ENCODE results near the gene SIN3A.
A peak's percentile ranks its signal among the peaks of the same experiment; 100 is the strongest.
"Not testable (repeated sequence)": the region's sequence is repeated elsewhere in the genome, so short reads cannot be mapped to it uniquely, and the experiment has no call there.

SIN3A gene

DNA sequence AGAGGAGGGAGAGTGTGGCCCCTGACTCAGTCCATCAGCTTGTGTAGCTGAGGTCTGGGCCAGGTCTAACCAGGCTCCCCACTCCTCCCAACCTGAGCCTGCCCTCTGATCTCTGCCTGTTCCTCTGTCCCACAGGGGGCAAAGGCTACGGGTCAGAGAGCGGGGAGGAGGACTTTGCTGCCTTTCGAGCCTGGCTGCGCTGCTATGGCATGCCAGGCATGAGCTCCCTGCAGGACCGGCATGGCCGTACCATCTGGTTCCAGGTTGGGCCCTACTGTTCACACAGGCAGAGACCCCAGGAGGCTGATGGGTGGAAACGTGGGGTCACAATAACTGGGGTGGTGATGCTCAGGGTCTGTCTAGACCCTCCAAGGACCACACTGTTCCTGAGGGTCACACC is 97.9 kb downstream of the SIN3A start:
- no peak for DNase-seq

DNA sequence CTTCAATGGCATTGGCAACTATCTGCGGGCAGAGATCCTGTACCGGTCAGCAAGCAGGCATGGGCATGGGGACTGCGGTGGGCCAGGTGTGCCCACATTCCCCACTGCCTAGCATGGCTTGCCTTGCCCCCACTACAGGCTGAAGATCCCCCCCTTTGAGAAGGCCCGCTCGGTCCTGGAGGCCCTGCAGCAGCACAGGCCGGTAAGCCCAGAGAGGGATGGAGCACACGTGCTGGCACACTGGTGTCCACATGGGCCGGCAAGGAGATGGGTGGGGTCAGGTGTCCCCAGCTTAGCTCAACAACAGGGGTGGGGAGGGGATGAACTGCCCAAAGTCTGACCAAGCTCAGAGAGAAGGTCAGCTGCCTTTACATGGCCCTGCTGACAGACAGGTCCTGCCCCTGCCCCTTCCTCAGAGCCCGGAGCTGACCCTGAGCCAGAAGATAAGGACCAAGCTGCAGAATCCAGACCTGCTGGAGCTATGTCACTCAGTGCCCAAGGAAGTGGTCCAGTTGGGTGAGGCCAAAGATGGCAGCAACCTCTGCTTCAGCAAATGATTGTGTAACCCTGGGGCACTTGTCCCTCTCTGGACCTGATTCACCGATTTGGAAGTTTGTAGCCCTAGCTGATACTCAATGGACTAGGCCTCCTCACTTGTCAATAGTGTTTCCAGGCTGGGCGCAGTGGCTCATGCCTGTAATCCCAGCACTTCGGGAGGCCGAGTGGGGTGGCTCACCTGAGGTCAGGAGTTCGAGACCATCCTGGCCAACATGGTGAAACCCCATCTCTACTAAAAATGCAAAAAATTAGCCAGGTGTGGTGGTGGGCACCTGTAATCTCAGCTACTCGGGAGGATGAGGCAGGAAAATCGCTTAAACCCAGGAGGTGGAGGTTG is 99.1 kb downstream of the SIN3A start:
- DNase-seq, result no peak

DNA sequence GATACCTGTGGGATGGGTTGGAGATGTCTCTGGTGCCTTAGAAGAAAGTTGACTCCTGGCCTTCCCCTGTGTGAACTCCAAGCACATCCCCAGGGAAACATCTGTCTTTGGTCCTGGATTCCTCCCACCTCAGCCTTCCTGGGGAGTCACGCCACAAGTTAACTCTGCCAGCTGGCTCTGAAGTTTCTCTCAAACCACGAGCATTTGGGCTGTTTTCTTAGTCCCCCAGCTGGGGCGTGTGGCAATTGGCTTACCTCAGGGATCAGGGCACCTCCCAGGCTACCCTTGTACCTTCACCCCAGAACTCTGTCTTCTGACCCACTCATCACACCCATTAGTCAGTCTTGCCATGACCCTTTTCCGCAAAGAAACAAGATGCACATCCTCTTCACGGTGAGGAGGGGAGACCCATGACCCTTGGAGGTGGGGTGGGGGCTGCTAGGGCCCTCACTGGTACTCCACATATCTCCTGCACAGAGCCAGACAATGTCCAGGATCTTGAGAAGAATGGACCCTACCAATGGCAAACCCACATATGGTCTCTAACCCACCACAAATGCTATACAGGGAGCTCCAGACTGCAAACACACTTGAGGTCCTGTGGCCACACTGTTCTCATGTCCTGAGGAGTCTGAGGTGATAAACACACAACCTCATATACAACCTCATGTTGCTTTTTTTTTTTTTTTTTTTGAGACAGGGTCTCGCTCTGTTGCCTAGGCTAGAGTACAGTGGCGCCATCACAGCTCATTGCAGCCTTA is 100.7 kb downstream of the SIN3A start:
- DNase-seq, result no peak

DNA sequence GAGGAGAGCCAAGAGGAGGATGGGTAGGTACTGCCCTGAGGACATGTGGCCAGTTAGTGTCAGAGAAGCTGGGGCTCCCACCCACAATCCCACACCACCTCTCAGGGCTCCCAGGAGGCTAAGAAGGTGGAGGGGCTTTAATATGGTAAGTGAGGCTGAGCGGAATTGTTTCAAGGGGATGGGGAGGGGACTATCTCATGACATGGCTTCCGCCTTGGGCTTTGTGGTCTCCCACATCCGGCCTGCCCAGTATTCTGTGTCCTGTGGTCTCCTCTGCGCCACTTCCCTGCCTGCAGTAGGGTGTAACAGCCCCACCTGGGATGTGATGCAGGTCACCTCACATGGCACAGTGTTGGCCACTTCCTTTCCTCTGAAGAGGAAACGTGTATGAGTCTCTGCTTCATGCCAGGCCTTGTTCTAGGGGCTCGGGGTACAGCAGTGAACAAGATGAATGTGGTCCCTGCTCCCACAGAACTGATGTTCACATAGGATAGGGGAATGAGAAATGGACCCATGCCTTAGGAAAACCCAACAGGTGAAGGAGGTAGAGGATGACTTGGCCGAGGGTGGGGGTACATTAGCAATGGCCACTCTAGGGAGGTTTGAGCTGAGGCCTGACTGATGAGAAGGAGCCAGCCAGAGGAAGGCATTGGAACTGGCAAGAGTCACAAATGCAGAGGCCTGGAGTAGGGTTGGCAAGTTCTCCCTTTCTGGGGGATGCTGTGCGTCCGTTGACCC is 101.5 kb downstream of the SIN3A start:
- peak; percentile 90 for DNase-seq

DNA sequence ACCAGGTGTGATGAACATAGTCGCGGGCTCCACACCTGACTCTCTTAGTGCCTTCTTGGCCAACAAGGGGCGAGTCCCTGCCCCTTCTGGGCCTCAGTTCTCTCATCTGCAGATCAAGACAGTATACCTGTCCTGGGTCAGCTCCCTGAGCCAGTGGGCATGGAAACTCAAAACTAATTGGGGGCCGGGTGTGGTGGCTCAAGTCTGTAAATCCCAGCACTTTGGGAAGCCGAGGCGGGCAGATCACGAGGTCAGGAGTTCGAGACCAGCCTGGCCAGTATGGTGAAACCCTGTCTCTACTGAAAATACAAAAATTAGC is 102.2 kb downstream of the SIN3A start:
- not testable (repeated sequence) for DNase-seq

DNA sequence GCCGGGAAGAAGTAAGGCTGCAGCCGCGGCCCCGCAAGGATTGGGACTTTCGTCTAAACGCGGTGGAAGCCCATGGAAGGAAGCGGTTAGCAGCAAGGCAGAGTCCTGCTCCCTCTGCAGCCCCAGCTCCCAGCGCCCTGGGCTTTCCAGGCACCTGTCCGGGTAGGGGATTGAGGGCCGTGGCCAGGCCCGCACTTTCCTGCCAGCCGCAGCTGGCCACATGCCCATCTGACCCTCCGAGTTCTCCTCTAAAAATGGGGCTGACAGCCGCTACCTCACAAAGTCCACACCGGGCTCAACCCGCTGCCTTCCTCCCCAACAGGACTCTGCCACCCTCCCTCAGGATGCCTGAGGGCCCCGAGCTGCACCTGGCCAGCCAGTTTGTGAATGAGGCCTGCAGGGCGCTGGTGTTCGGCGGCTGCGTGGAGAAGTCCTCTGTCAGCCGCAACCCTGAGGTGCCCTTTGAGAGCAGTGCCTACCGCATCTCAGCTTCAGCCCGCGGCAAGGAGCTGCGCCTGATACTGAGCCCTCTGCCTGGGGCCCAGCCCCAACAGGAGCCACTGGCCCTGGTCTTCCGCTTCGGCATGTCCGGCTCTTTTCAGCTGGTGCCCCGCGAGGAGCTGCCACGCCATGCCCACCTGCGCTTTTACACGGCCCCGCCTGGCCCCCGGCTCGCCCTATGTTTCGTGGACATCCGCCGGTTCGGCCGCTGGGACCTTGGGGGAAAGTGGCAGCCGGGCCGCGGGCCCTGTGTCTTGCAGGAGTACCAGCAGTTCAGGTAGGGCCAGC is 102.7 kb downstream of the SIN3A start:
- DNase-seq, result no peak

DNA sequence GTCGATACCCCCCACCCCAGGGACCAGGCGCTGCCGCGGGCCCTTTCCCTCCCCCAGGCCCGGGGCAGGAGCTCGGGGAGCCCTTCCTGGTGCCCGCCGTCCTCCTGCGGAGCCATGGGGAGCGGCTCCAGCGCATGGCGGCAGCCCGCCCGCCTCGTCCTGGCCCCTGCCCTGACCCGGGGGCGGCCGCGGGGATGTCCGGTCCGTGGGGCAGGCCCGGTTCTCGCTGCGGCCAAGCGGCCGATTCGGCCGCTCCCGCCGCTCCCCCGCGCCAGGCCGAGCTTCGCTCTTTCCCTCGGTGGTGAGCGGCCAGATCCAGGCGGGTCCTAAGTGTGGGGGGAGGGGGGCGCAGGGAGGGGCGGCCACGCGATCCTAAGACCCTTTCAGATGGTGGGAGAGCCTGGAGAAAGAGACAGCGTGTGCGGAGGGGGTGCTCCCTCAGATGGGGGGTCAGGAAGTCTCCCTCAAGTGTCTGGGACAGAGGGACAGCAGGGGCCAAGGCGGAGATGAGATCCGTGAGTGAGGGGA is 103.4 kb downstream of the SIN3A start:
- no peak for DNase-seq

DNA sequence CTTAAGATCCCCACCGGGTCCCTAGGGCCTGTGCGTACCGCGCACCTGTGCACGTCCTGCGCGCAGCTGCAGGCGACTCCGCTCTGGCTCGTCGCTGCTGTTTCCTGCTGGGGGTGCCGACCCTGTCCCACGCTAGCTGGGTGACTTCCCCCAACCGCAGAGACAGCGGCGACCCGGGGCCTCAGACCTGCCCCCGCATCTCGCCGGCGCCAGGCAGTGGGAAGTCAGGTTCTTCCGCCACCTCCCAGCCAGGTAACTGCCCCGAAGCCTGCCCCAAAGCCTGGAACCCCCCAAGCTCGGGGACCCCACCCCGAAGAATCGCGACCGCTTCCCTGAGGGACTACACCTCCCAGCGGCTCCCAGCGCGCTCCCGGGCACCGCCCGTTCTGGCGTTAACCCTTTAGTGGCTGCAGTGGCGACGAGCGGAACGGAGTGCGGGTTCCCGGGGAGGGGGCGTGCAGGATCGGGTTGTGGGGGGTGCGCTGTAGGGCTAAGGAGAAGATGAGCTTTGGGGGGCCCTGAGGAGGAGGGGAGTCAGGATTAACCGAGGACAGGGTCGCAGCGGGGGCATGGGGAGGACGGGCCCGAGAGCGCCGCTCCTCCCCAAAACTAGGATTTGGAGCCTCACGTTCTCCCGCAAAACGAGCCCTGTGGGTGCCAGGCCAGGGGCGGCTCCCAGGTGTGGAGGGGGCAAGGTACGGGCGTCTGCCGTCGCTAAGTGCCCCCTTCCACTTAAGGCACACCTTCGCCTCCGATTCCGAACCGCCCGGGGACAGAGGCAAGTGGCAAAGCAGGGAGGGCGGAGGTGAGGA is 104.1 kb downstream of the SIN3A start:
- DNase-seq, result no peak

DNA sequence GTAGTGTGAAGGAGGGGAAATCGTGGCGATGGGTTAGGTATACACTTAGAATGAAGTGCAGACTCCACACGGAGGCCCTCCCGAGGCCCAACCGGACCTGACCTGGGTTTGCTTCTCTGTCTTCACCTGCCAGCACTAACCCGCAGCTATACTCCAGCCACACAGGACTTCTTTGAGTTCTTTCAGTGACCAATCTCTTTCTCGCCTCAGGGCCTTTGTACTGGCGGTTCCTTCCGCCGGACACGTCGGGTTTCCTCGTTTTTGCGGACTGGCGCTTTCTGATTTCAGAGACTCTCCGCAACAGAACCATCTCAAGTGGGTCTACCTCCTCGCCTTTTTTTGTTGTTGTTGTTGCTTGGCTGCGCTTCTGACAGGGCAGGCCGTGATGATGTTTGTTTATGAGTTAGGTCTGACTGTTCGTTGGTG is 104.7 kb downstream of the SIN3A start, which contains the start of gene NEIL1:
Gene NEIL1, plus strand, starts transcription at position 244 of the 426 bp plus-strand sequence. CDS start 1,867 bp downstream, outside the sequence.
- DNase-seq, result no peak

DNA sequence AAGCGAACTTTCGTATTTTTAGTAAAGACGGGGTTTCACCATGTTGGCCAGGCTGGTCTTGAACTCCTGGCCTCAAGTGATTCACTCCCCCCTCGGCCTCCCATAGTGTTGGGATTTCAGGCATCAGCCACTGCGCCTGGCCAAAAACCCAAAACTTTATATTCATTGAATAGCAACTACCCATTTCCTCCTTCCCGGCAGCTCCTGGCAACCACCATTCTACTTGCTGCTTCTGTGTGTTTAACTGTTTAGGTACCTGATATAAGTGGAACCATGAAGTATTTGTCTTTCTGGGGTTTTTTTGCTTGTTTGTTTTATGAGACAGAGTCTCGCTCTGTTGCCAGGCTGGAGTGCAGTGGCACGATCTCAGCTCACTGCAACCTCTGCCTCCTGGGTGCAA is 107.5 kb downstream of the SIN3A start:
- DNase-seq, result not testable (repeated sequence)

DNA sequence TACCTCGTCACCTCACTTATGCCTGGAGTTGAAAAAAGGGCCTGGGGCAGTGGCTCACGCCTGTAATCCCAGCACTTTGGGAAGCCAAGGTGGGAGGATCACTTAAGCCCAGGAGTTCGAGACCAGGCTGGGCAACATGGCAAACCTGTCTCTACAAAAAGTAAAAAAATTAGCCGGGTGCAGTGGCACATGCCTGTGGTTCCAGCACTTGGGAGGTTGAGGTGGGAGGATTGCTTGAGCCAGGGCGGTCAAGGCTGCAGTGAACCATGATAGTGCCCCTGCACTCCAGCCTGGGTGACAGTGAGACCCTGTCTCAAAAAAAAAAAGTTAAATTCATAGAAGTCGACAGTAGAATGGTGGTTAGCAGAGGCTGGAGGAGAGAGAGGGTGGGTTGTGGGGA is 109.3 kb downstream of the SIN3A start:
- DNase-seq, result no peak

DNA sequence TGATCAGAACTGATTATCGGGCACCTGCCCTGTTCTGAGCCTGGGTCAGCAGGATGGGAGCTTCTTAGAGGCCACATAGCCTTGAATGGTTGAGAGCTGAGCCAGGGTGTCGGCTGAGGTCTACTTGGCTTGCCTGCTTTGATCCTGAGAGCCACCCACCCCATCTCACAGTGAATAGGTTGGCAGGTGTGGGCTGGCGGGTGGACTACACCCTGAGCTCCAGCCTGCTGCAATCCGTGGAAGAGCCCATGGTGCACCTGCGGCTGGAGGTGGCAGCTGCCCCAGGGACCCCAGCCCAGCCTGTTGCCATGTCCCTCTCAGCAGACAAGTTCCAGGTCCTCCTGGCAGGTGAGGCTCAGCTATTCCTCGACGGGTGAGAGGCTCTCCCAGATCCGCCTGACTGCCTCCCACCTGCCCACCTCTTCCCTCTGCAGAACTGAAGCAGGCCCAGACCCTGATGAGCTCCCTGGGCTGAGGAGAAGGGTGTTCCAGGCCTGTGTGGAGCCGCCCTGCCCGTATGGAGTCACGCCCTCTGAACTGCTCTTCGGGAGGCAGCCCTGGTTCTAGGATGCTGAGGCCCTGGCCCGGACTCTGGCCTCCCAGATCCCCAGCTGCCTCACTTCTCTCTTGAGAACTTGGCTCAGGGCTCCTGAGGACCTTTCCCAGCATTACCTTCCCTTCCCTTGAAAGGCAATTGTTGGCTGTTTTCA is 111.8 kb downstream of the SIN3A start:
- DNase-seq, result no peak

DNA sequence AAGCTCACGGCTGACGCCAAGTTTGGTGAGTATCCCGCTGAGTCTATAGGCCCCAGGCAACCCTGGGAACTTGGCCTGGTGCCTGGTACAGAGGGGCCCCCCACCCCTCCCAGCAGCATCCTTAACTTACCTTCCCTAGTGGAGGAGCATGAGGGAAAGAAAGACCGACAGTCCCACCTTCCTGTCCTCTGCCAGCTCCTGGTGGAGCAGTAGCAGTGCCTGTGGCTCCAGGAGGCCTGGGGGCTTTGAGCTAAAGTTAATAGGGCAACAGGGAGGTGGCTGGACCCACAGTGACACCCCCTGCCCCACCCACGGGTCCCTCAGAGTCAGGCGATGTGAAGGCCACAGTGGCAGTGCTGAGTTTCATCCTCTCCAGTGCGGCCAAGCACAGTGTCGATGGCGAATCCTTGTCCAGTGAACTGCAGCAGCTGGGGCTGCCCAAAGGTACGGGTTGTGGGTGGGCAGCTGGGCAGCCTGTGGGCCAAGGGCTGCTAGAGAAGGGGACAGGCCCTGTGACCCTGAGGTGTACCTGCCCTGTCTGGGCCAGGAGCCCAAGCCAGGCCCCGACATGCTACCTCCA is 112.7 kb downstream of the SIN3A start:
- DNase-seq, result no peak

DNA sequence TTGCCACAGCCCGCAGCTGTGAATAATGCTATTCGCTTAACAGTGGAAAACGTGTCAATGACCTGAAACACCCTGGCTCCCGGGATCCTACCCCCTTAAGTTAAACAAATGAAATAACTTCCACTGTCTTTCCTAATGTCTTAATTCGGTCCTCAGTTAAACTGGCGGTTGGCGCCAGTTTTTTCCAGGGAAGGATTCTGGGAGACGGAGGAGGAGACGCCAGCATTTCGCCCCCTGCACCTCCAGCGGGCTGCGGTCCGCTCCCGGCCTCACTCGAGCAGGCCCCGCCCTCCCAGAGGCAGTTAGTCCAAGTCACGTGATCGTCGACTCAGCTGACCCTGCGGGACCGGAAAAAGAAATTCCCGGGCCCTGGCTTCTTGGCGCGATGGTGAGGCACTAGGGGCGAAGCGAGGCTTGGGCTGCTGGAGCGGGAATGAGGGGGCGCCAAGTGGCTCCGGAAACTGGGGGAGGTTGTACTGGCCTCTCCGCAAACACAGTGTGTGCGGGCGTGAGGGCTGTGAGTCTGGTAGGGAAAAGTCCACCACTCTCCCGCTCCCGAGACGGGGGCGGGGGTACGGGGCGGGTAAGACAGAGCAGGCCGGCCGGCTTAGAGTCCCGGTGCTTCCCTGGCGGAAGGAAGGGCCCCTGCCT is 115.7 kb downstream of the SIN3A start, which contains the start of gene COMMD4:
Gene COMMD4, plus strand, starts transcription at position 359 of the 651 bp plus-strand sequence. Its CDS starts 27 bp downstream, at position 386.
- DNase-seq, result peak; percentile 91

DNA sequence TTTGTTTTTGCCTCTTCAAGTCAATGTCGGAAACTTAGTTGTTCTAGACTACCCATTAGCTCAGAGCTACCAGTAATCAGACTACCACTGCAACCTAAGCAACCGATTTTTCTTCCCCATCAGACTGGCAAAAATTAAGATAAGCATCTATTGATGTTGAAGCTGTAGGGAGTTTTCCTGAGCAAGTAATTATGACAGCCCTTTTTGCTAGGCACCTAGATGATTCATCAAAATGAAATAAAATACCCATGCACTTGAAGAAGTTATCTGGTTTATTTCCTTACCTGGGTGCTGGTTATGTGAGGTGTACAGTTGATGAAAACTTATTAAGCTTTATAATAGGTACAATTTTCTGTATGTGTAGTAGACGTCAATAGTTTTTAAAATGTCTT is 116.2 kb downstream of the SIN3A start:
- DNase-seq, result no peak

DNA sequence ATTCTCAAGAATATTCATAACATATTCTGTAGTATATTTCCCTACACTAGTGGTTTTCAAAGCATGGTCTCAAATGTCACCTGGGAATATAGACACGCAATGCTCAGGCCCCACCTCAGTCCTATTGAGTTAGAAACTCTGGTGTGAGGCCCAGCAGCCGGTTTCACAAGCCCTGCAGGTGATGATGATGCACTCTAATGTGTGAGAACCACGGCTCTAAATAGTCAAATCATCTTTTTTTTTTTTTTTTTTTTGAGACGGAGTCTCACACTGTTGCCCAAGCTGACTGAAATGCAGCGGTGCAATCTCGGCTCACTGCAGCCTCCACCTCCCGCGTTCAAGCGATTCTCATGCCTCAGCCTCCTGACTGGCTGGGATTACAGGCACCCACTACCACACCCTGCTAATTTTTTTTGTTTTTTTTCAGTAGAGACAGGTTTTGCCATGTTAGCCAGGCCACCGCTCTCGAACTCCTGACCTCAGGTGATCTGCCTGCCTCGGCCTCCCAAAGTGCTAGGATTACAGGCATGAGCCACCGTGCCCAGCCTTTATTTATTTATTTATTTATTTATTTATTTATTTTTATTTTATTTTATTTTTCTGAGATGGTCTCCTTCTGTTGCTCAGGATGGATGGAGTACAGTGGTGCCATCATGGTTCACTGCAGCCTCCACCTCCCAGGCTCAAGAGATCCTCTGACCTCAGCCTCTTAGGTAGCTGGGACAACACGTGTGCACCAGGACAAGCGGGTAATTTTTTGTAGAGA is 117.7 kb downstream of the SIN3A start:
- DNase-seq, result not testable (repeated sequence)

DNA sequence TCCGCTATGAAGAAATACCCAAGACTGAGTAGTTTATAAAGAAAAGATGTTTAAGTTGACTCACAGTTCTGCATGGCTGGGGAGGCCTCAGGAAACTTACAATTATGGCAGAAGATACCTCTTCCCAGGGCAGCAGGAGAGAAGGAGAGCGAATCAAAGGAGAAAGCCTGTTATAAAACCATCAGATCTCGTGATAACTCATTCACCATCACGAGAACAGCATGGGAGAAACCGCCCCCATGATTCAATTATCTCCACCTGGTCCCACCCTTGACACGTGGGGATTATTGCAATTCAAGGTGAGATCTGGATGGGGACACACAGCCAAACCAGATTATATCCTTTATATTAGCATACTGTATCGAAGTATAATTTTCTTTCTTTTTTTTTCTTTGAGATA is 119.4 kb downstream of the SIN3A start:
- not testable (repeated sequence) for DNase-seq

DNA sequence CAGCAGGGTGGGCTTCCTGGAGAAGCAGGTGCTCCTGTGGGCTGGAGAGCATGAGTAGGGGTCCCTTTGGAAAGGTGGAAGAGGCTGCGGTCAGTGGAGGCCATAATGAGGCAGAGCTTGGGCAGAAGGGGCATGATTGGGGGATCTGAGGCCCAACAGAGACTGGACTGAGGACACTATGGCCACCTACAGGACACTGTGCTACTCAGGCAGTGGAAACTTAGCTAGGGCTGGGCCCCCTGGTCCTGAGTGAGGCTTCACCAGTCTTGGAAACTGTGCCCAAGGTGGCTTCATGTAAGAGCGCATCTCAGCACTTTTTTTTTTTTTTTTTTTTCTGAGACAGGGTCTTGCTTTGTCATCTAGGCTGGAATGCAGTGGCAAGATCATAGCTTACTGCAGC is 121.9 kb downstream of the SIN3A start:
- no peak for DNase-seq
